GM18861 (cell line): ENCODE data around the gene CYGB.
"Not testable (repeated sequence)": the region's sequence is repeated elsewhere in the genome, so short reads cannot be mapped to it uniquely, and the experiment has no call there.

Source experiments
- ATAC-seq: cut with Tn5 transposase; IDR thresholded peaks from one replicate; pipeline ENCODE4 v1.9.1; 2021; ENCODE audit not compliant: unreplicated experiment

Gene CYGB

DNA sequence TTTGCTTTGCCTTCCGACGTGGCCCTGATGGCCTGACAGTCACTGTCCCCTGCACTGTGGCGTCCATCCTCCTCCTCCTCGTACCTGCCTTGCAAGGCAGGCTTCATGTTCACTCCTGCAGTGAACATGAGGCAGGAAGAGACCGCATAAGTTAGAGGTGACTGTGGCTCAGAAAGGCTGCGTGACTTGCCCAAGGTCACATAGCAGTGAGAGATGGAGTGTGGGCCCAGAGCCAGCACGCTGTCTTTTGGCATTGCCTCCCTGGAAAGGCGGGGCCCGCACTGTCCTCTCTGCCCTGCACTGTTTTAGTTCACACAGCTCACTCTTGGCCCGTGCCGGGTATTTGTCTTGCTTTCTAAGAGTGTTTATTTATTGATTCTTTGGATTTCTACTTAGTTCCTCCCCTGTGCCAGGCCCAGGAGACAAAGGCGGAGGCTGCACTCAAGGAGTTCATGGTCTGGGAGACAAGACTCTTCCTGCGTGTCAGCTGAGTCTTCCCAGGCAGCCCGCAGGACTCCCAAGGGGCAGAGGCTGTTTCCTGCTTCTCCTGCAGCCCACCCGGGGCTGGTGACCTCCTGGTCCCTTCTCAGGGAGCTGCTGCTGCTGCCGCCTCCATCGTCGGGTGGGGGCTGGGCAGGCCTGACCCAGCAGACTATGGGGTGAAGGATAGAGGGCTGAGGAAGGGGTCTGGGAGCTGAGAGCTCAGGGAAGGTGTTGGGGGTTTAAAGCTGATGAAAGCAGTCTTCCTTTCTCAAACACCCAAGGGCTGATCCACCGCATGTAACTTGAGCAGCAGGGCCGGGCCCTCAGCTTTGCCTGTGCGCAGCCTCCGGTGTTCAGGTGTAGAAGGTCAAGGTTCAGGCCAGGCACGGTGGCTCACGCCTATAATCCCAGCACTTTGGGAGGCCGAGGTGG, 12.7 kb downstream of the CYGB start:
- no peak for ATAC-seq

DNA sequence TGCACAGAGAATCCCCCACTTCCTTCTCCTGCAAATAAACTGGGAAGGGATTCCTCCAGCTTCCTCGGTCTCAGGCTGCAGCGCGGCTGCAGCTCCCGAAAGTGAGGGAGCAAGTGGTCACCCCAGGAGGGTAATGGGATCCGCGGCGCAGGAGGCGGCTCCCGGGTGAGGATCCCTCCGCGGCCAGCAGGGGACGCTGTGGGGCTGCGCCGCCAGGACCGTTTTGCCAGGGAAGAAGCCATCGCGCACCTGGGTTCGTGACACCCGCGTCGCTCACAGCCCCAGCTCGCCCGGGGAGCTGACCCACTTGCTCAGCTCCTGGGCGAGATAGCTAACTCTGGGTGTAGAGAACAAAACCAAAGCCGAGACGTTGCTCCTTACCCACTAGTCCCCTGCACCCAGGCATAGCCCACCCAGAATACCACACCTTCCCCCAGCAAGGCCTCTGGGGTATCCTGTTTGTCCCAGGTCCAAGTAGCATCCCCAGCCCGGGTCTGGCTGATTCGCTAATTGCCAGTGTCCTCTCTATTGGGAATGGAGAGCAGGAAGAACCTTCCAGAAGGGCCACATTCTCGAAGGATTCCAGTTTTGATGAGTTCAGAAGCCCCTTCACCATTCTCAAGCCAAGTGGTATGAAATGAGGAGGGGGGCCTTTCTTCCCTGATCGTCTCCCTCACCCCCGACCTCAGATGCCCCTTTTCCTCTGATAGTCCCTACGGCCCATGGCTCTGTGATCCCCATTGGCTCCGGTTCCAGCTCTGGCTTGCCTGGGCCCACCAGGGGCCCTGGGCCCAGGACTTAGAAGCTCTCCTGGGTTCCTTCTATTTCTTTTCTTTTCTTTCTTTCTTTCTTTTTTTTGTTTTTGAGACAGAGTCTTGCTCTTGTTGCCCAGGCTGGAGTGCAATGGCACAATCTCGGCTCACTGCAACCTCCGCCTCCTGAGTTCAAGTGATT, 14.1 kb downstream of the CYGB start:
- no peak for ATAC-seq

DNA sequence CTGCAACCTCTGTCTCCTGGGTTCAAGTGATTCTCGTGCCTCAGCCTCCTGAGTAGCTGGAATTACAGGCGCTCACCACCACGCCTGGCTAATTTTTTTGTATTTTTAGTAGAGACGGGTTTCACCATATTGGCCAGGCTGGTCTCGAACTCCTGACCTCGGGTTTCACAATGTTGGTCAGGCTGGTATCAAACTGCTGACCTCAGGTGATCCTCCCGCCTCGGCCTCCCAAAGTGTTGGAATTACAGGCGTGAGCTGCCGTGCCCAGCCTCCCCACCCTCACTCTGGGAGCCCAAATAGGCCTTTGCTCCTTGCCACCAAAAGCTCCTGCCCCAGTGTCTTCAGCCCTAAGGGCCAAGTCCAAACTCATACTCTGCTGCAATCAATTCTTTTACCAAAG, 15.8 kb downstream of the CYGB start:
- not testable (repeated sequence) for ATAC-seq

DNA sequence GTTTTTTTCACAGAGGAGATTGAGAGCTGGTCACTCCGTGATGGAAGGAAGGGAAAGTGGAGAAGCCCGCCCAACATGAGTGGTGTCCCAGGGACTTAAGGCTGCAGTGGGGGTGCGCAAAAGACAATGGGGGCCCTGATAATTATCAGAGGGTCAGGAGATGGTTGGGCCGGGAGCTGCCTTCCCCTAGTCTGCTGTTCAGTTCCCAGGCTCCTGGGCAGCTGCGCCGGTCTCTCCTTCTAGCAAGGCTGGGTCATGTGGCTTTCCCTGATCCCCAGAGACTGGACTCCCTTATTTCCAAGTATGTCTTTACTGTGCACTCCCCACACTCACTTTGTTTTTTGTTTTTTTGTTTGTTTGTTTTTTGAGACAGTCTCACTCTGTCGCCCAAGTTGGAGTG, 16.2 kb downstream of the CYGB start:
- no peak for ATAC-seq

DNA sequence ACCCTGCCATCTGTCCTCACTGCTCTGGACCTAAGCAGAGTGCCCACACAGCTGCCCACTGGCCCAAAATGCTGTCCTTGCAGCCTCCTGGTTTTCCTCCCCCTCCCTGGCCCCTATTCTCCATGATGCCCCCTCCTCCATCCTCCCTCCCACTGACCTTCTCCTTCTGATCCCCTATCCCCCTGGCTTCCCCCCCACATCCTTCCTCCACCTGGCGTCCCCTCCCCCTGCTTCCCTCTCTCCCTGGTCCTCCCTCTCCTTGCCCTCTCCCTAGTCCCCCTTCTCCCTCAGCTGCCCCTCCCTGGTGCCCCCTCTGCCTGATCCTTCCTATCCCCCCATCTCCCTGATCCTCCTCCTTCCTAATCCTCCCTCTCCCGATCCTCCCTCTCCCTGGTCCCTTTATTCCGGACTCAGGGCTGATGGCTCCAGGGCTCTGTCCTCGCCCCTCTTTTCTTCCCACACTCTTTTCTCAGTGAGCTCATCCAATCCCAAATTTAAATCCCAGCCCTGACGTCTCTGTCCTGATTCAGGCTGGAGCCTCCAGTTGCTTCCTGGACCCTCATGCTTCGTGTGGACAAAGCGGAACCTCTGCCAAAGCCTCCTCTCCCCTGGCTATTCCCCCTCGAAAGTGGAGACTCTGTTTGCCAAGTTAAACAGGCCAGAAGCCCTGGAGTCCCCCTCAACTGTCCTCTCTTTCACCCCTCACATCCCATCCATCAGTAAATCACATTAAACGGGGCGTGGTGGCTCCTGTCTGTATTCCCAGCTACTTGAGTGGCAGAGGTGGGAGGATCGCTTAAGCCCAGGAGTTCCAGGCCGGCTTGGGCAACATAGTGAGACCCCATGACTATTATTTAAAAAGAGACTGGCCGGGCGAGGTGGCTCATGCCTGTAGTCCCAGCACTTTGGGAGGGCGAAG, 18.2 kb downstream of the CYGB start:
- no peak for ATAC-seq

DNA sequence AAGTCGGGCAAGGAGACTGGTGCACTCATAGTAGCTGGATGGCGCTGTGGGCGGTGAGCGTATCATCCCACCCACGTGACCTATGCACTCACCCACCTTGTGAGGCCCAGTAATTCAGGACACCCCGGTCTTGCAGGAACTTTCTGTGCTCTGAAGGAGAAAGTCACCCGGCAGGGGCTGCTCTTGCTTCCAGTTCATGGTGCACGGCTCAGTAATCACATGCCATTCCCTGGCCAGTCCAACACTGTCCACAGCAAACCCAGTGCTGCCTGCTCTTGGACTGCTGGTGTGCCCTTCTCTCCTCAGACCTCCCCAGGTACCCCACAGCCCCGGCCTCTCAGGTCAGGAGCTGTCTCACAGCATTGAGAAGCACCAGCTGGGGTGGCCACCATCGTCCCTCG, 19.9 kb downstream of the CYGB start:
- ATAC-seq = no peak

DNA sequence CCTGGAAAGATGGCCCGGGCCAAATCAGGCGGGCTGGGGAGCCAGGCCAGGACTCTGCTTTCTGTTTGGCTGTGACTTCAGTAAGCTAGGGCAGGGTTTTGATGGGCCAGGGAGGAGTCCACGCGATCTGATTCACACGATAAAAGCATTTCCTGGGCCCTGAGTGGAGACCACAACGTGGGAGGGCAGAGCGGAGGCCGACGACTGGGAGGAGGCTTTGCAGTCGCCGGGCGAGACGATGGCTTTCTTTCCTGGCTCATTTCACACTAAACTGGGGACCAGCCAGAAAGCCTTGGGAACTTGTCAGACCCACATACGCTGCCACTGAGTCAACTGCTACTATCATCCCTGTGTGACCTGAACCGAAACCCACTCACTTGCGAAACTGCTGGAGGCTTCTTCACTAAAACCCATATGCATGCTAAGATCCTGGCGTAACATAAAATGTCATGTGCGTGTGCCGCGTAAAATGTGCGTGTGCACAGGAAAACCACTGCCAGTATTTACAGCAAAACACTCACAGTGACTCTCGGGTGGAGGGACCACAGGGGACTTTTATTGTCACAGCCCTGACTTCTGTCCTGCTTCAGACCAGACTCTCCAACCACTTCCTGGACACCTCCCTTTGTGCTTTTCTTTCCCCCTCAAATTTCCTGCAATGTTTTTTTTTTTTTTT, 22.1 kb downstream of the CYGB start:
- ATAC-seq = peak; percentile 45

DNA sequence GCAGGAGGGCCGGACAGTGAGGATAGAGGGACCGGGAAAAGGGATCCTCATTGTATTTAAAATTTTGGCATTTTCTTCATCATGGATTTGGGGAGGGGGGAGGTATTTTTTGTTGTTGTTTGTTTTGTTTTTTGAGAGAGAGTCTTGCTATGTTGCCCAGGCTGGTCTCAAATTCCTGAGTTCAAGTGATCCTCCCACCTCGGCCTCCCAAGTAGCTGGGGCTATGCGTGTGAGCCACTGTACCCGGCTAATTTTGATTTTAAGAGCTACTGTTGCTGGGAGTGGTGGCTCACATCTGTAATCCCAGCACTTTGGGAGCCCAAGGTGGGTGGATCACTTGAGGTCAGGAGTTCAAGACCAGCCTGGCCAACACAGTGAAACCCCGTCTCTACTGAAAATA, 23.2 kb downstream of the CYGB start:
- not testable (repeated sequence) for ATAC-seq

DNA sequence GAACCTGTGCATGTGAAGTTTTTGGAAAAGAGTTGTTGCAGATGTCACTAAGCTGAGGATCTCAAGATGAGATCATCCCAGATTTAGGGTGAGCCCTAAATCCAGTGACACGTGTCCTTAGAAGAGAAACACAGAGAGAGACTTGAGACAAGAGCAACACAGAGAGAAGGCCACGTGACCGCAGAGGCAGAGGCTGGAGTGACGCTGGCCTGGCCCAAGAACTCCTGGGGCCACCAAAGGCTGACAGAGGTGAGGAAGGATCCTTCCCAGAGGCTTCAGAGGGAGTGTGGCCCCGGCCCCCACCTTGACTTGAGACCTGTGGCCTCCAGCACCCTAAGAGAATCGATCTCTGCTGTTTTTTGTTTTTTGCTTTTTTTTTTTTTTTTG, 24.2 kb downstream of the CYGB start:
- no peak for ATAC-seq

DNA sequence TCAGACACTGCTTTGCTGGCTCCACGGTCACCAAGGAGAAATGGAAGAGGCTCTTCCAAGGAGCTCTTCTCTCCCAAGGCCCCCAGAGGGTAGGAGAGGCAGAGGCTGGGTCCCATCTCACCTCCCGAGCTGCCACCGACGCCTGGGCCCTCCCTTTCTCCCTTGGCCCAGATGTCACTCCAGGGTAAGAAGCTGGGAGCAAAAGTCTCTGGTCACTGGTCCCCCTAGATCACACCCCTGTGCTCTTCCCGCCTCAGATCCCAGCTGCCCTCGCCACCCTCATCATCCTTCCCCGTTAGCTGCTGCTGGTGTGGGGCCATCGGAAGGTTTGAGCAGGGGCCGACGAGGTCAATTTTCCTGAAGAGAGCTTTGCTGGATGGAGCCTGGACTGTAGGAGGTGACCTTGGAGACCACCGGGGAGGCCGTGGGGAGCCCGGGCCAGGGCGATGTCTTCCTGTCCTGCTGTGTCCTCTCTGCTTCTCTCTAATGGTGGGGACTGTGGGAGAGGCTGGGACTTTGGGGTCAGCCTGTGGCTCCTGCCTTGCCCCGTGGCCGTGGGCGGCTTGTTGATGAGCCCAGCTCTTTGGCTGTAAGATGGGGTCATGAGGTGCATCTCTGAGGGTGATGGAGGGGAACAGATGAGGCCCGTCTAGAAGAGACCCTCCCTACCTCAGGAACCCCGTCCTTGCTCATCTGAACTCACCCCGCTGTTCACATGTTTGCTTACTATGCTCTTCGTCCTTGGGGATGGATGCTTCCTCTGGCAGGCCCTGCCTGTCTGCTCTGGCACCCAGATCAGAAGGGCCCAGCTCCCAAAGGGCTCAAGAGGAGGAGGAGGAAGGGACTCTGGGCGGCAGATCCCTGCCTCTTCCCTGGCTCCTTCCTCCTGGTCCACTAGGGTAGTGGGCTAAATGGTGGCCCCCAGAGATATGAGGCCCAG, 24.9 kb downstream of the CYGB start:
- no peak for ATAC-seq

DNA sequence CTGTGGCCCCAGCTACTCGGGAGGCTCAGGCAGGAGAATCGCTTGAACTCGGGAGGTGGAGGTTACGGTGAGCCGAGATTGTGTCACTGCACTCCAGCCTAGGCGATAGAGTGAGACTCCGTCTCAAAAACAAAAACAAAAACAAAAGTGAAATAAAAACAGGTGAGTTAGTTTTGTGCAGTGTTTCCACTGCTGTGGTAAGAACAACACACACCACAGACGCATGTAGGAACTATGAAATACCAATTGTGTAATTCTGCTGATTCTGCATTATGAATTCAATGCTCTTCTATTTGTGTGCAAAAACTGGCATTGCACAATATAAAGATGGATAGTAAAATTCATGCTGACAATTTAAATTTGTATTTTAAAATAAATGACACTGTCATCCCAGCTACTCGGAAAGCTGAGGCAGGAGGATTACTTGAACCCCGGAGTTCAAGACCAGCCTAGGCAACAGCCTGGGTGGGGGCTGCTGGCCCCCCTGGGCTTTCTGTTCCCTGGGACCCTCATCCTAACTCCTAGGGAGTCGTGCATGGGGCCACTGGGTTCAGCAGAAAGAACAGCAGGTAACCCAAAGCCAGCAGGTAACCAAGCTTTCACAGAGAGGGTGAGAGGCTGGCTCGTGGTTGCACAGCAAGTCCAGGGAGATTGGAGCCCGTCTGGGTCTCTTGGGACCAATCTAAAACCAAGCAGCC, 25.7 kb downstream of the CYGB start:
- ATAC-seq = no peak

DNA sequence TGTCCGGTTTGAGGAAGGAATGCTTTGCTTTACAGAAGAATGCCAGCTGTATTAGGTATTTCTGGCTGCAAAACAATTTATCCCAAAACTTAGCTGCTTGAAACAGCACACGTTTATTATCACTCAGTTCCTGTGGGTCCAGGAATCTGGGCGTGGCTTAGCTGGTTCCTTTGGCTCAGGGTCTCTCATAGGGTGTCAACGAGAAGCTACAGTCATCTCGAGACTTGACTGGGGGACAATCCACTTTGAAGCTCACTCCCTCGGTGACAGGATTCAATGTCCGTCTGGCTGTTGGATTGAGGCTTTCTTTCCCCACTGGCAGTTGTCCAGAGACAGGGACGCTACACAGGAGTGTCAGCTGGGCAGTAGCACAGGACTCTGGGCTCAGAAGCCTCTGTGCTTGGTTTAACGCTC, 26.7 kb downstream of the CYGB start:
- ATAC-seq = no peak

DNA sequence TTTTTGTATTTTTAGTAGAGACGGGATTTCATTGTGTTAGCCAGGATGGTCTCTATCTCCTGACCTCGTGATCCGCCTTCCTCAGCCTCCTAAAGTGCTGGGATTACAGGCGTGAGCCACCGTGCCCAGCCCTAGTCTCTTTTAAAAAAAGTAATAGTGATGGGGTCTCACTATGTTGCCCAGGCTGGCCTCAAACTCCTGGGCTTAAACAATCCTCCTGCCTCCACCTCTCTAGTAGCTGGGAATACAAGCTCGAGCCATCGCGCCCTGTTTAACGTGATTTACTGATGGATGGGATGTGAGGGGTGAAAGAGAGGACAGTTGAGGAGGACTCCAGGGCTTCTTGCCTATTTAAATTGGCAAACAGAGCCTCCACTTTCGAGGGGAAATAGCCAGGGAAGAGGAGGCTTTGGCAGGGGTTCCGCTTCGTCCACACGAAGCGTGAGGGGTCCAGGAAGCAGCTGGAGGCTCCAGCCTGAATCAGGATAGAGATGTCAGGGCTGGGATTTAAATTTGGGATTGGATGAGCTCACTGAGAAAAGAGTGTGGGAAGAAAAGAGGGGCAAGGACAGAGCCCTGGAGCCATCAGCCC, 28.9 kb downstream of the CYGB start:
- not testable (repeated sequence) for ATAC-seq

DNA sequence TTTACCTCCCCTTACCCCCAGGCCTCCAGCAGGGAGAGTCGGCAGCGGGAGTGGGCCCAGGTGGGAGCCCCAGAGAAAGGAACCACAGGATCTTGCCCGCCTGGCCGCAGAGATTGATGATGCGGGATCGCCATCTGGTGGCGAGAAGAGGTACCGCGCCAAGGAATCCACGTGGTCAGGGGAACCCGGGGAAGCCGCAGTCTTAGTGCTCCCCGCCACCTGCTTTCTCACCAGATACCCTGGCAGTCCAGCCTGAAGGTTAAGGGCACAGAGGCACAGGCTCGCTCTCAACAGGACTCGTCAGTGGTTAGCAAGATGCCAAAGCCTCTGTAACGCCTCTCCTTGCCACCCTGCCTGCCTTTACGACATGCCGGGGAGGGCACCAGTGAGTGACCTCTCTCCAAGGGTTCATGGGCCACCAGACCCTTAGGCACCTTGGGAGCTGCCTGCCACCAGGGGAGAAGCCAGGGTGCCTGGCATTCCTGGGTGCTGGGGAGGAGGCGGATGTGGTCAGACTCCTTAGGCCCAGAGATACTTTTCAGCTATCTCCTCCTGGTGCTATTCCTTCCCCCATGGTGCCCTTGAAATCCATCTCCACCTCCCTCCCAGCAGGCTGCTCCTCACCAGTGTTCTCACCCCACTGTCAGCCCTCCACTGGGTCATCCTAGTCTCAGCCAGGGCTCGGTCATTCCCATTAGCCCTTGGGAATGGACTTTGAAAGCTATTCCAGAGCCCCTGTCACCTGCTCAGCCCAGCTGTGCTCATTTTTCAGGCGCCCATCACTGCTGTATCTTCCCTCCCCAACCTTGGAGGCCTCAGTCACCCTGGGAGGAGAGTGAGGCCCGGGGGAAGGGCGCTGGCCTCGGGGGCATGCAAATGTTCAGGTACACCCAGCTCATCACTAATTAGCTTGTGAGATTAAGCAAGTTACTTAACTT, 30.8 kb downstream of the CYGB start:
- ATAC-seq = no peak

DNA sequence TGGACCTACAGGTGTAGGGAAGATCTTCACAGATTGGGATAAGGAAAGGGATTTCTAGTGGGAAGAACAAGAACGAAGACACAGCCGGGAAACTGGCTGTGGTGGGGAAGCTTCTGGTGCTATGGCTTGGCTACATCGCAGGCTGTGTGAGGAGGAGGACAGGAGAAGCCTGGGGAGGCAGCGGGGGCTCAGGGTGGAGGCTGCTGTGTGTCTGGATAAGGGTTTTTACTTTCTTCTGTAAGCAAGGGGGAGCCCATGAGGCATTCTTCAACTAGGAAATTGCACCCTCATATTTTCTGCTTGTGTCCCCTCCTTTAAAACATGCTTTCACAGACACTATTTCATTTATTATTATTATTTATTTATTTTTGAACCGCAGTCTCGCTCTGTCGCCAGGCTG, 33.4 kb downstream of the CYGB start:
- ATAC-seq = no peak

DNA sequence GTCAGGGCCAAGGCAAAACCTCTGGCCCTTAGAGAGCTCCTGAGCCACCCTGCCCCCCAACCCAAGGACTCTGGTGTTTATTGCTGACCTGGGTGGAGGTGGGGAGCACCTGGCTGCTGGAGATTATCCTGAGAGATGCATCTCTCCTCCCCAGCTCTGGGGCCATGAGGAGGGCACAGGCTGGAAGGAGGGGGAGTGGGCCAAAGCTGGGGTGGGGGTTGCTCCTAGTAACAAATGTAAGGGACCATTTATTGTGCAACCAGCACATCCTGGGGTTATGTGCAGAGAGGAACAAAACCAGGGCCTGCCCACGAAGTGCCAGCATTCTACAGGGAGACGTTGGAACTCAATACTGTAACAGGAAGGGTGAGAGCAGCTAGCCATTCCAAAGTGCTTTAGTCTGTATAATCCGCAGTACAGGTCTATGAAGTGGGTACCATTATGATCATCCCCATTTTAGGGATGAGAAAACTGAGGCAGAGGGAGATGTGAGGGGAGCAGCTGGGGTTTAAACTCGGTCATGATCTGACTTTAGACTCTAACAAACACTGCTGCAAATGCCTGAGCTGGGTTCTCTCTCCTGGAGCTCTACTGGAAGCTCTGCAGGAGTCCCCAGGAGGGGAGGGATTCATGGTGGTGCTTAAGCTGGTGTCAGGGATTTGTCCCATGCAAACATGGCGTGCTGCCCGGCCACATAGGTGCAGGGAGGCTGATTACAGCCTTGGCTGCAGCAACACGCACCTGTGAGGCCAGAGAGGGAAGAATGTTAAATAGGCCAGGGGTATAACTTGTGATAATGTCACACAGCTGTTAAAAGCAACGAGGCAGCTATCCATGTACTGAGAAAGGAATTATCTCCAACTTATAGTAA, 34.9 kb downstream of the CYGB start:
- ATAC-seq = no peak
